Epithelial cell of esophagus (primary cell): ENCODE data around the gene UXS1.

ENCODE experiments used
- DNase-seq: peaks from one replicate; pipeline ENCODE4 v3.0.0; 2010; ENCODE audit warnings: low read depth
- H3K4me3 ChIP-seq: 2 replicates; pipeline ENCODE4 v1.5.1; 2011; ENCODE audit warnings: mild to moderate bottlenecking, low read length, control low read depth
- TF ChIP-seq, protein P1 (sequence below): IDR thresholded peaks from 2 replicates; pipeline ENCODE4 v1.5.1; 2011; ENCODE audit warnings: low read depth, mild to moderate bottlenecking, low read length, control low read depth, inconsistent platforms; ENCODE audit not compliant: insufficient read depth; ENCODE audit errors: missing control alignments

The UXS1 gene

DNA sequence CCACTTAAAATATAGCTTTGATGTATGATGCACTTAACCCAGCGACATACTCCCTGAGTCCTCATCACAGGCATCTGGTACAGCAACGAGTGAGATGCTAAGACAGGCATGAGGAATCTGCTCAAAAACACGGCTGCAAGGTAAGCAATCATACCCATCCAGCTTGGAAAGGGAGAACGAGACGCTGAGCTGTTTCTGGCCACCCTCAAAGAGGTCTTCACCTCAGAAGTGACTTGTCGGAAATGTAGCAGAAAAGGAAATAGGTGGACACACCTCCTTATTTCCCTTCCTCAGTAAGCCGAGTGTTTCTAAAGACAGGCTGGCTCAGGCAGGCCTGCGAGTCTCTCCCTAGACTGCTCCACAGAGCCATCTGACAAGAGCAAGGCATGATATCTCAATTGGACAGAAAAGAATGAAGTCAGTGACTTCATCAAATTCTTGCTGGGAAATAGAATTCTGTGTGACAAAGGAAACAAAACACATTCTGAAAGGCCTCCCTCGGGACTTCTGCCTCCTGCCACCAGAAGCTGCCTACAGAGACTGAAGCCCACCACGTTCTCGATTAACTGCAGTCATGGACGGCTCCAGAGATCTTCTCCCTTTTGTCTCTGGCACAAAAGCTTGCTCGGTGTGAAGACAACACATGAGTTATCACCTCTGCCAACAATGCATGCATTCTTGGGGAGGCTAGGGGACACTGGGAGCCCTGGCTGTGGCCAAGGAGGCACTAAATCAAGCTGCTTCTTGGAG is 84.3 kb downstream of the UXS1 start:
- no peak for DNase-seq
- H3K4me3 ChIP-seq, result no peak overlapping the region
- TF ChIP-seq, protein P1, sequence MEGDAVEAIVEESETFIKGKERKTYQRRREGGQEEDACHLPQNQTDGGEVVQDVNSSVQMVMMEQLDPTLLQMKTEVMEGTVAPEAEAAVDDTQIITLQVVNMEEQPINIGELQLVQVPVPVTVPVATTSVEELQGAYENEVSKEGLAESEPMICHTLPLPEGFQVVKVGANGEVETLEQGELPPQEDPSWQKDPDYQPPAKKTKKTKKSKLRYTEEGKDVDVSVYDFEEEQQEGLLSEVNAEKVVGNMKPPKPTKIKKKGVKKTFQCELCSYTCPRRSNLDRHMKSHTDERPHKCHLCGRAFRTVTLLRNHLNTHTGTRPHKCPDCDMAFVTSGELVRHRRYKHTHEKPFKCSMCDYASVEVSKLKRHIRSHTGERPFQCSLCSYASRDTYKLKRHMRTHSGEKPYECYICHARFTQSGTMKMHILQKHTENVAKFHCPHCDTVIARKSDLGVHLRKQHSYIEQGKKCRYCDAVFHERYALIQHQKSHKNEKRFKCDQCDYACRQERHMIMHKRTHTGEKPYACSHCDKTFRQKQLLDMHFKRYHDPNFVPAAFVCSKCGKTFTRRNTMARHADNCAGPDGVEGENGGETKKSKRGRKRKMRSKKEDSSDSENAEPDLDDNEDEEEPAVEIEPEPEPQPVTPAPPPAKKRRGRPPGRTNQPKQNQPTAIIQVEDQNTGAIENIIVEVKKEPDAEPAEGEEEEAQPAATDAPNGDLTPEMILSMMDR, result no peak

DNA sequence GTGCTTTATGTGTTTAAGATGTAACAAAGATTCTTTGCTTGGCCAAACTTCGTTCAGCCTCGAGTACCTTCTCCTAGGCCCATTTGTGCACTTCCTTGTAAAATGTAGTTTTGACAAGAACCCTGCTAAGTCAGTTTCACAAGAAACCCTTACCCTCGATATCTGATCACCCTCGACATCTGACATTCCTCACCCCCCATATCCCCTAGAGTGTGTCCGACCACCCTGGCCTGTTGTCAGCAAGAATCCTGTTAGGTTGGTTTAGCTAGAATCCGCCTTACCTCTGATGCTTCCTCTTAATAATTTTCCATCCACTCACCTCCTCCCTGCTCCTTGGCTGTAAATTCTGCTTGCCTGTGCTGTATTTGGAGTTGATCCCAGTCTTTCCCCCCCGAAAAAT is 85.3 kb downstream of the UXS1 start:
- no peak overlapping the region for H3K4me3 ChIP-seq
- no peak for DNase-seq
- TF ChIP-seq, protein P1, result no peak

DNA sequence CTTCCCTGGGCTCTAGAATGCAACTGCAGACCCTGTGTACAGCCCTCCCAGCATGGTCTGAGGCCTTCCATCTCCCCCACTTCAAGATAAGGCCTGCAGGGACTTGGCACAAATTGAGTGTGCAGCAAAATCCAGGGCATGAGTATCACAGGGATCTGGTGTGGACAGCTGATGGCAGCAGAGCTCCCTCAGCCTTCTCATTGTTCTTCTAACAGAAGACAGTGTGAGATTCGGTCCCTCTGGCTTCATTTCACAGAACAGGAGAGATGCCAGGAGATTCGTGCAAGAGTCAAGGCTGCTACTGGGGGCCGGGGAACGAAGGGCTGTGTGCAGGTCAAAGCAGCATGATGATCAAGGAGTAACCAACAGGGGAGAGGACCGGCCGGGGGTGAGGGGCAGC is 85.8 kb downstream of the UXS1 start:
- peak; percentile 38 for DNase-seq
- TF ChIP-seq, protein P1, result peak; percentile 64
- no peak overlapping the region for H3K4me3 ChIP-seq

DNA sequence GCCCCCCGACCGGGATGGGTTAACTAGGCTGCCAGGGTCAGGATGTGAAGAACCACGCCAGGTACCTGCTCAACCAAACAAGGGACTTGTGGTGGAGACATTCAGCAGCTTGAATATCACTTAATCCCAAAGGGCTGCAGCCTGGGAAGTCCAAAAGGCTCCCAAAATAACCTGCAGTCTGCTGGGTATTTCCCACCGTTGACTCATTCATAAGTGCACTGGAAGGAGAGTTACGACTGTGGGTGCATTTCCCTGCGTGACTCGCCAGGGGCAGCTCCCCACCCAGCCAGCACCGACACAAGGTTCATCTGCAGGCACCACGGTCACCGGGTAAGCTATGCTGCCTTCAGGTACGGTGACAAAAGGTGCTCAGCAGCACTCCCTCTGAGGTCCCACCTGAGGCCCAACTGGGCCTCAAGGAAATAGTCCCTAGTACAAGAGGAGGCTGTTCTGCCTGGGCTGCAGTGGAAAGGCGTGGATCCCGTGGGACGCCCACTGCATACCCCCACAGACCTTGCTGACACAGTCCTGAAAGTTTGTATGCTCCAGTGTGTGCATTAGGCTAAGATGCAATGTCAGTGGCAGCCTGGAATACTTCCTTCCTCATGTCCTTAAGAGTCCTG is 86.5 kb downstream of the UXS1 start:
- peak; percentile 68 for DNase-seq
- no peak overlapping the region for H3K4me3 ChIP-seq
- TF ChIP-seq, protein P1, result no peak

DNA sequence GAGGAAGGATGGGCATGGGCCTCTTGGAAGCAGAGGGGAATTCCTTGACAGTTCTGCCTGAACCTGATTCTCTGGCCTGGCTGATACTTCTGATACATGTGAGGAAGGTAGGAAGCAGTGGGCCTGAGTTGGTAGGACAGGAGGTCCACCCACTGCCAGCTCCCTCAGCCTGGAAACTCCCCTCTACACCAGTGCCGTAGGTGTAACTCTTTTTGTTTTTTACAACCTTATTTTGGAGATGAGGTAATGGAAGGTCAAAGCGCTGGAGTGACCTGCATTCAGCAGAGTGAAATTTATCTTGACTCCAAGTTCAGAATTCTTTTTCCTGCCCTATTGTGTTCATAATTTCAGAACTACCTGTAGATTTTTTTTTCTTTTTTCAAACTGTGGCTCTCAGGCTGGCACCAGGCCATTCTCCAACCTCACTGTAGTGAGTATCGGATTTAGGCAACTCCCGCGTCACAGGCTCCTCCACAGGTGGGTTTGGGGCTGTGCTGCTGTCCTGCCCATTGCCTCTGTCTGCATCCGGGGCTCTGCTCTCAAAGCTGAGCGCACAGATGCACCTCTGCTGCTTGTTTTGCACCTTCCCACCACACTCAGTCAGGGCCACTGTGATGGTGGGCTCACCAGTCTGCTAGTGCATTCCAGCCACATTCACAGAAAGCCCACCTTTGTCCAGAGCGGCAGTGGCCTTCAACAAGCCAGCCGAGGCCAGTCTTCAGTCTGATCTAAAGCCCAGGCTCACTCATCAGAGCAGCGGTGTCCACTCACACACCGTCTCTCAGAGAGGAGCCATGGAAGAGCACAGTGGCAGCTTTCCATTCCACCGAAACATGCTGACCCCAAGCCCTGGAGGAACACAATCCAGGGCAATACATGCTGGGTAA is 87.2 kb downstream of the UXS1 start:
- no peak for DNase-seq
- TF ChIP-seq, protein P1, result no peak
- H3K4me3 ChIP-seq, result no peak overlapping the region

DNA sequence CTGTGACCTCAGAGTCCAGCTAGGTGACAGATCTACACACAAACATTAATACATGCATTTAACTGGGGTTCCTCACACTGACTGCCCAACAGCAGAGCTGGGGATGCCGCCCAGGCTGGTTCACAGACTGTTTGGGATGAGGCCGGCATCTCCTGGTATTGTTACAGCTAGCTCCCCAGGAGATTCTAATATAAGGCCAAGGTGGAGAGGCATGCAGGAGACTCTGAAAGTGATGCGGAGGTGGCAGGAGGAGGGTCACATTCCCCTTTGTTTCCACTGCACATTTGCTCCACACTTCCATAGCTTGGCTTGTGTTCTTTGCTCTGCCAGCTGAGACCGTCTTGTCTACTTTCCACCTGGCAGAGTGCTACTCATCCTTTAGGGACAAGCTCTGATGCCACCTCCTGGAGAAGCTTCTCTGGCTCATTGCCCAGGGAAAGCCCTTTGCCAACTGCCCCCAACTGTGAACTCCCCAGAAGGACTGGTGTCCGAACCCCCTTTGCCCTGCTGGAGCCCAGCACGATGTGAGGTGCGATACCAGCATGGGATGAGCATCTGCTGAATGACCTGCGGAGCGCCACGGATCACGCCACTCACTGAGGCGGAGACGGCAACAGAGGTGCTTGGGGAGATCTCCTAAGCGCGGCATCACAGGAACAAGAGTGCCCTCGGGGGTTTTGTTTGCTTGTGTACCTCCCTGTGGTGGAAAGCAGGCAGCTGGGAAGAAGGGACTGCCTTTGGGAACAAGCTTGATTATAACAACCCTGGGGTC is 88.8 kb downstream of the UXS1 start:
- TF ChIP-seq, protein P1, result no peak
- H3K4me3 ChIP-seq, result no peak overlapping the region
- no peak for DNase-seq
